ENCODE data around the gene XRCC6.

The XRCC6 gene

GRCh38 chr22:41700108-41700364 lies 78.9 kb downstream of the XRCC6 start:
- H3K9me3 ChIP-seq (ENCODE audit: insufficient read depth, low read depth, low read length), result no peaks in the 10 kb centered on the region
- H3K4me1 ChIP-seq (ENCODE audit: insufficient read depth, low read length, poor library complexity, severe bottlenecking), result no peaks in the 10 kb centered on the region
- no peaks in the 10 kb centered on the region for H3F3A ChIP-seq (ENCODE audit: low read depth)
- no peak overlapping the region for H3K4me2 ChIP-seq (ENCODE audit: low read depth, low read length, poor library complexity, severe bottlenecking)
- H3K9me2 ChIP-seq (replicated peaks; ENCODE audit: low read depth, low read length), result no peaks in the 10 kb centered on the region
- H3K79me2 ChIP-seq (ENCODE audit: insufficient read depth, low read length), result no peaks in the 10 kb centered on the region
- no peaks in the 10 kb centered on the region for H3K36me3 ChIP-seq (ENCODE audit: insufficient read depth, low read length)
- H3K9ac ChIP-seq (ENCODE audit: low read depth, low read length, poor library complexity, severe bottlenecking), result no peak overlapping the region
- no peak overlapping the region for H3K4me3 ChIP-seq (ENCODE audit: low read length, poor library complexity, severe bottlenecking)
- H4K20me1 ChIP-seq (ENCODE audit: insufficient read depth, low read length, poor library complexity, severe bottlenecking), result no peaks in the 10 kb centered on the region
- no peaks in the 10 kb centered on the region for H3K27me3 ChIP-seq (ENCODE audit: insufficient read depth, low read length, poor library complexity, severe bottlenecking)
- H2AFZ ChIP-seq (ENCODE audit: low read length), result no peak overlapping the region
- TF ChIP-seq EZH2phosphoT487 (IDR thresholded peaks at IDR 0.05; ENCODE audit: borderline replicate concordance) (no peak), CTCF (conservative IDR thresholded peaks at IDR 0.05; ENCODE audit: low read length) (no peak)

GRCh38 chr22:41702763-41703162 lies 81.7 kb downstream of the XRCC6 start:
- Histone ChIP-seq H3K9ac (ENCODE audit: low read depth, low read length, poor library complexity, severe bottlenecking) (no peak overlapping the region), H3K9me2 (replicated peaks; ENCODE audit: low read depth, low read length) (no peaks in the 10 kb centered on the region), H3K36me3 (ENCODE audit: insufficient read depth, low read length) (no peaks in the 10 kb centered on the region)

GRCh38 chr22:41709341-41709740 lies 88.2 kb downstream of the XRCC6 start:
- Histone ChIP-seq H3K36me3 (ENCODE audit: insufficient read depth, low read length) (no peaks in the 10 kb centered on the region), H3K4me1 (ENCODE audit: insufficient read depth, low read length, poor library complexity, severe bottlenecking) (no peaks in the 10 kb centered on the region), H3K9ac (ENCODE audit: low read depth, low read length, poor library complexity, severe bottlenecking) (no peak overlapping the region), H3K4me2 (ENCODE audit: low read depth, low read length, poor library complexity, severe bottlenecking) (no peak overlapping the region), H3K9me3 (ENCODE audit: insufficient read depth, low read depth, low read length) (no peaks in the 10 kb centered on the region), H3K79me2 (ENCODE audit: insufficient read depth, low read length) (no peaks in the 10 kb centered on the region), H4K20me1 (ENCODE audit: insufficient read depth, low read length, poor library complexity, severe bottlenecking) (no peaks in the 10 kb centered on the region), H3K4me3 (ENCODE audit: low read length, poor library complexity, severe bottlenecking) (no peak overlapping the region), H3F3A (ENCODE audit: low read depth) (no peaks in the 10 kb centered on the region), H3K27me3 (ENCODE audit: insufficient read depth, low read length, poor library complexity, severe bottlenecking) (no peaks in the 10 kb centered on the region), H3K9me2 (replicated peaks; ENCODE audit: low read depth, low read length) (no peaks in the 10 kb centered on the region), H2AFZ (ENCODE audit: low read length) (no peak overlapping the region)
- TF ChIP-seq CTCF (conservative IDR thresholded peaks at IDR 0.05; ENCODE audit: low read length) (no peak), EZH2phosphoT487 (IDR thresholded peaks at IDR 0.05; ENCODE audit: borderline replicate concordance) (no peak)

More at GRCh38 chr22:41702763-41703162, 81.7 kb downstream of the XRCC6 start:
- Histone ChIP-seq H3K27me3 (ENCODE audit: insufficient read depth, low read length, poor library complexity, severe bottlenecking) (no peaks in the 10 kb centered on the region), H3K79me2 (ENCODE audit: insufficient read depth, low read length) (no peaks in the 10 kb centered on the region), H3K4me1 (ENCODE audit: insufficient read depth, low read length, poor library complexity, severe bottlenecking) (no peaks in the 10 kb centered on the region), H2AFZ (ENCODE audit: low read length) (no peak overlapping the region), H3K4me3 (ENCODE audit: low read length, poor library complexity, severe bottlenecking) (no peak overlapping the region), H3K4me2 (ENCODE audit: low read depth, low read length, poor library complexity, severe bottlenecking) (no peak overlapping the region), H4K20me1 (ENCODE audit: insufficient read depth, low read length, poor library complexity, severe bottlenecking) (no peaks in the 10 kb centered on the region), H3K9me3 (ENCODE audit: insufficient read depth, low read depth, low read length) (no peaks in the 10 kb centered on the region), H3F3A (ENCODE audit: low read depth) (no peaks in the 10 kb centered on the region)
- TF ChIP-seq EZH2phosphoT487 (IDR thresholded peaks at IDR 0.05; ENCODE audit: borderline replicate concordance) (no peak), CTCF (conservative IDR thresholded peaks at IDR 0.05; ENCODE audit: low read length) (no peak)

Data from Loucy (cell line).